Cardiac septum (tissue), 1 donor: ENCODE data around the gene SORT1. TPM values are rescaled to one million over a fixed set of nuclear protein-coding genes. Genes with fewer than 3 reads are reported as not detected.

Source experiments
- total RNA-seq: library from RNA; stranded (reverse); fragmentation: NEBNext Ultra II Directional; extraction: Animal tissue kit (Norgen Biotek cat#: 25700); gene quantifications from one replicate; pipeline ENCODE4 v1.2.1, GENCODE V29; 2021
- donor health status: DM: no; HTN: no; CAD: no.

Gene SORT1
- total RNA-seq, 1 donor from 2014 or later, result 184 TPM

Other genes starting within 250 kb of the SORT1 start
- 104 TPM for gene SARS1, start 184.0 kb downstream of the SORT1 start, total RNA-seq
- gene CELSR2, start 148.4 kb downstream of the SORT1 start, total RNA-seq, result 7.1 TPM
- 0.59 TPM for gene PSRC1, start 114.8 kb downstream of the SORT1 start, total RNA-seq
- 1.2 TPM for gene MYBPHL, start 90.9 kb downstream of the SORT1 start, total RNA-seq
- gene PSMA5, start 28.5 kb upstream of the SORT1 start, total RNA-seq, result 60.7 TPM
- gene SYPL2, start 68.6 kb upstream of the SORT1 start, total RNA-seq, result 28.9 TPM
- gene ATXN7L2, start 86.0 kb upstream of the SORT1 start, total RNA-seq, result 3.8 TPM
- gene CYB561D1, start 96.2 kb upstream of the SORT1 start, total RNA-seq, result 5.5 TPM
- gene AMIGO1, start 111.8 kb upstream of the SORT1 start, total RNA-seq, result 13.8 TPM
- gene GPR61, start 142.0 kb upstream of the SORT1 start, total RNA-seq, result 0.13 TPM
- gene GNAI3, start 150.7 kb upstream of the SORT1 start, total RNA-seq, result 3.9 TPM
- not detected for gene GNAT2, start 221.7 kb upstream of the SORT1 start, total RNA-seq
- gene AMPD2, start 221.9 kb upstream of the SORT1 start, total RNA-seq, result 16.7 TPM